Measurements from ENCODE around the gene POU3F3. TPM values are rescaled to one million over a fixed set of nuclear protein-coding genes. Genes with fewer than 3 reads are reported as not detected.

The POU3F3 gene
- total RNA-seq, 1 experiment from 2014 or later: not detected

- RAD21 ChIA-PET (ENCODE audit: low non-redundant PET in 1 of 2, low total read pairs in 2 of 2, uncharacterized antibody in 2 of 2, unreplicated experiment in 2 of 2): no interaction called here
- no TSS peak for BruUV-seq (replicated peaks)
- no peaks in the 10 kb centered on the region for H3K4me1 ChIP-seq (ENCODE audit: control insufficient read depth in 1 of 2, insufficient read depth in 2 of 2, low read length in 2 of 2)
- no peak for DNase-seq (ENCODE audit: low read depth, low spot score)
- no peak overlapping the region for H2AFZ ChIP-seq (ENCODE audit: low read depth, low read length, poor library complexity, severe bottlenecking)
- no peak overlapping the region for H3K4me2 ChIP-seq (ENCODE audit: low read length)
- TF ChIP-seq ELF1 (IDR thresholded peaks at IDR 0.05; ENCODE audit: borderline replicate concordance, low read depth) (no peak), ZNF274 (IDR thresholded peaks at IDR 0.05; ENCODE audit: low read depth, low read length) (no peak), YY1 (IDR thresholded peaks at IDR 0.05; ENCODE audit: extremely low read depth, insufficient replicate concordance, low read depth, low read length) (no peak), POLR2A (IDR thresholded peaks at IDR 0.05; ENCODE audit: borderline replicate concordance, extremely low read depth, insufficient read depth, insufficient read length) (no peak), CBX3 (IDR thresholded peaks at IDR 0.05; ENCODE audit: low read depth) (no peak), REST (IDR thresholded peaks at IDR 0.05; ENCODE audit: low read depth) (no peak), EGR1 (IDR thresholded peaks at IDR 0.05; ENCODE audit: low read depth) (no peak), CEBPB (IDR thresholded peaks at IDR 0.05; ENCODE audit: low read depth) (no peak), ZFX (IDR thresholded peaks at IDR 0.05) (no peak), ZBTB33 (IDR thresholded peaks at IDR 0.05; ENCODE audit: extremely low read depth, insufficient replicate concordance, low read length) (no peak), SIN3A (IDR thresholded peaks at IDR 0.05; ENCODE audit: low read depth) (no peak)
- TF ChIP-seq, protein P1, sequence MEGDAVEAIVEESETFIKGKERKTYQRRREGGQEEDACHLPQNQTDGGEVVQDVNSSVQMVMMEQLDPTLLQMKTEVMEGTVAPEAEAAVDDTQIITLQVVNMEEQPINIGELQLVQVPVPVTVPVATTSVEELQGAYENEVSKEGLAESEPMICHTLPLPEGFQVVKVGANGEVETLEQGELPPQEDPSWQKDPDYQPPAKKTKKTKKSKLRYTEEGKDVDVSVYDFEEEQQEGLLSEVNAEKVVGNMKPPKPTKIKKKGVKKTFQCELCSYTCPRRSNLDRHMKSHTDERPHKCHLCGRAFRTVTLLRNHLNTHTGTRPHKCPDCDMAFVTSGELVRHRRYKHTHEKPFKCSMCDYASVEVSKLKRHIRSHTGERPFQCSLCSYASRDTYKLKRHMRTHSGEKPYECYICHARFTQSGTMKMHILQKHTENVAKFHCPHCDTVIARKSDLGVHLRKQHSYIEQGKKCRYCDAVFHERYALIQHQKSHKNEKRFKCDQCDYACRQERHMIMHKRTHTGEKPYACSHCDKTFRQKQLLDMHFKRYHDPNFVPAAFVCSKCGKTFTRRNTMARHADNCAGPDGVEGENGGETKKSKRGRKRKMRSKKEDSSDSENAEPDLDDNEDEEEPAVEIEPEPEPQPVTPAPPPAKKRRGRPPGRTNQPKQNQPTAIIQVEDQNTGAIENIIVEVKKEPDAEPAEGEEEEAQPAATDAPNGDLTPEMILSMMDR (IDR thresholded peaks at IDR 0.05 in 2 of 3, conservative IDR thresholded peaks at IDR 0.05 in 1 of 3; ENCODE audit: borderline replicate concordance in 1 of 3, insufficient read depth in 1 of 3, low read depth in 2 of 3, low read length in 2 of 3): no peak
- TF ChIP-seq, protein P2, sequence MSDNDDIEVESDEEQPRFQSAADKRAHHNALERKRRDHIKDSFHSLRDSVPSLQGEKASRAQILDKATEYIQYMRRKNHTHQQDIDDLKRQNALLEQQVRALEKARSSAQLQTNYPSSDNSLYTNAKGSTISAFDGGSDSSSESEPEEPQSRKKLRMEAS (IDR thresholded peaks at IDR 0.05): no peak
- POLR2A ChIA-PET: no interaction called here
- no peak overlapping the region for H3K4me3 ChIP-seq (replicated peaks in 1 of 2; ENCODE audit: low read depth in 1 of 2, low read length in 2 of 2)
- no peak for ATAC-seq
- H3K27me3 ChIP-seq (ENCODE audit: insufficient read depth, low read length): no peaks in the 10 kb centered on the region
- no peak overlapping the region for H3K27ac ChIP-seq (ENCODE audit: low read depth, low read length)
- no peaks in the 10 kb centered on the region for H3K9me2 ChIP-seq (ENCODE audit: insufficient read depth)
- intact Hi-C loops (cut with micrococcal nuclease): no loop called here
- no peaks in the 10 kb centered on the region for H3K36me3 ChIP-seq (ENCODE audit: control insufficient read depth in 1 of 2, insufficient read depth in 2 of 2, low read length in 2 of 2)
- H3K9me3 ChIP-seq (ENCODE audit: control insufficient read depth in 1 of 2, insufficient read depth in 1 of 2, low read depth in 1 of 2, low read length in 2 of 2): no peaks in the 10 kb centered on the region
- CTCF ChIA-PET: interaction anchor here (1.0 kb wide), 1 partner anchor 9 kb away, joined by 13 read pairs; no protein-coding TSS in a partner anchor
- H3K79me2 ChIP-seq (ENCODE audit: insufficient read depth, low read length): no peaks in the 10 kb centered on the region
- no peaks in the 10 kb centered on the region for H4K20me1 ChIP-seq (ENCODE audit: insufficient read depth)
- H3K9ac ChIP-seq (ENCODE audit: low read length): no peak overlapping the region
Observed at GRCh38 chr2:104840893-104841585, 12.9 kb upstream of the POU3F3 start.

All from HCT116 (cell line).